ENCODE measurements around the gene DERL3.

Gene DERL3

GRCh38 chr22:23831261-23831660 lies 7.5 kb downstream of the DERL3 start:
- no peak for DNase-seq

DNA sequence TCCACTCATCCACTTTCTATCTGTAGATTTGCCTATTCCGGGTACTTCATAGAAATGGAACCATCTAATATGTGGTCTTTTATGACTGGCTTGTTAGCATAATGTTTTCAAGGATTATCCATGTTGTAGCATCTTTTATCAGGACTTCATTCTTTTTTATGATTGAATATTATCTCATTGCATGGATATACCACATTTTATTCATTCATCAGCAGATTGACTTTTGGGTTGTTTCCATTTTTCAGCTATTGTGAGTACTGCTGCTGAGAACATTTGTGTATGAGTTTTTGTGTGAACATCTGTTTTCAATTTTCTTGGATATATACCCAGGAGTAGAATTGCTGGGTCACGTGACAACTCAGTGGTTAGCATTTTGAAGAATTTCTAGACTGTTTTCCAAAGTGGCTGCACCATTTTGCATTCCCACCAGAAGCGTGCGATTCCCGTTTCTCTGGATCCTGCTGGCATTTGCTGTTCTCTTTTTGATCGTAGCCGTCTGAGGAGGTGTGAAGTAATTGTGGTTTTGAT lies 8.9 kb downstream of the DERL3 start:
- DNase-seq, result no peak

- DNase-seq, result no peak
Measured at GRCh38 chr22:23828800-23829680, 9.8 kb downstream of the DERL3 start.

DNA sequence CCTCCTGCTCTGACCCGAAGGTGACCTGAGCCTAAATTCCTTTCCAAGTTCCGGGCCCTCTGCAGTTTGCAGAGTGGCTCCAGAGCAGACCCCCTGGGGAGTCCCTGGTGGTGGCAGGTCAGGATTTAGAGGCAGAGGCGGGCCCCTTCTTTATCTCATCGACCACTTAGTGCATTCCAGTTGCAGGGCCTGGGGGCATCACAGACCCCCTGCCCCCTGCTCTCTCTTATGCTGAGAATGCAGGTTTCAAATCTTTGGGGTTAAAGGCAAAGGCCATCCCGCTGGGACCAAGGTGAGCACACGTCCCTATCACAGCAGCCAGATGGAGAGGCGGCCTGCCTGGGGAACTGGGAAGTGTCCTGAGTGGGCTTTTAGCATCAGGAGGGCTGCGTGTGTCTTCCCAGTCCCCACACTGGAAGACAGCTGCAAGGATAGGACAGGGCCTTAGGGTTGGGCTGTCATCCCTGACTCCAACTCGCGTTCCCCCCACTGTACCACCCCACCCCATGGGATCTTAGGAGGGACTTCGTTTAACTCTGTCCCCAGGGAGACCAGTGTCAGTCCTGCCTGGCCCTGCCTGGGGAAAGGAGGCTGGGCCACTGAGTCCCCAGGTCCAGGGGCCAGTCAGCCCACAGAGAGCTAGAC lies 11.3 kb downstream of the DERL3 start:
- DNase-seq, result no peak

DNA sequence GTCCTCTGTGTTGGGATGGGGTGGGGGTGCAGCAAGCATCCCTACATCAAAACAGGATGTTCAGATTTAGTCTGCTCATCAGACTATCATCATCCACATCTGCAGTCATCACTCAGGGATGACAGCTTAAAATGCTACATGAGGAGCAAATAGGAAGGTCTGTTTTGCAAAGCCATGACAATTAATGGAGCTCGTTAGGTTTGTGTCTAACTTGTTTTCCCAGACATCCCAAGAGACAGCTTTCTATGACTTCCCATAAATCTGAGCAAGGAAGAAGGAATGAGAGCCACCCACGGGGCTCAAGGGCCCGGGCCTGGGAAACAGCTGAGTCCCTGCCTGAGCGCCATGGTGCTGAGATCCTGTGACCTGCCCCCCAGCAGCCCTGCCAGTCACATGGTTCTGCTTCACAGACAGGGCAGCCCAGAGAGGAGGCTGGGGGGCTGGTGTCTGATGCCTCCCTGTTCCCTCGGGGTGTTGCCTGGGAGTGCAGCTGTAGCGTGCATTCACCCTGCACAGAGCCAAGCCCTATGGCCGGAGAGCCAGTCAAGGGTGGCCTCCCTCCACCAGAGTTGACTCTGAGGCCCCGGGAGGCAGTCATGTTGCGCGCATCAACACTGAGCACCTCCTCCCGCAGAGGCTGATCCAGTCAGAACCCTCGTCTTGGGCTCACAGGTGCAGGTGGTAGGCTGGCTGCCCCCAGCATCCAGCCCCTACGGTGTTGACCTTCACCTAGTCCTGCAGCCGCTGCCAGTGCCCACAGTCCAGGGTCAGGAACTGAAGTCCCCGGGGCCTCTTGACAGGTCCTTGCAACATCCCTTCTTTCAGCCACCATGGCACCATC lies 12.1 kb downstream of the DERL3 start:
- DNase-seq, result no peak

GRCh38 chr22:23825246-23825905 lies 13.4 kb downstream of the DERL3 start:
- no peak for DNase-seq

DNA sequence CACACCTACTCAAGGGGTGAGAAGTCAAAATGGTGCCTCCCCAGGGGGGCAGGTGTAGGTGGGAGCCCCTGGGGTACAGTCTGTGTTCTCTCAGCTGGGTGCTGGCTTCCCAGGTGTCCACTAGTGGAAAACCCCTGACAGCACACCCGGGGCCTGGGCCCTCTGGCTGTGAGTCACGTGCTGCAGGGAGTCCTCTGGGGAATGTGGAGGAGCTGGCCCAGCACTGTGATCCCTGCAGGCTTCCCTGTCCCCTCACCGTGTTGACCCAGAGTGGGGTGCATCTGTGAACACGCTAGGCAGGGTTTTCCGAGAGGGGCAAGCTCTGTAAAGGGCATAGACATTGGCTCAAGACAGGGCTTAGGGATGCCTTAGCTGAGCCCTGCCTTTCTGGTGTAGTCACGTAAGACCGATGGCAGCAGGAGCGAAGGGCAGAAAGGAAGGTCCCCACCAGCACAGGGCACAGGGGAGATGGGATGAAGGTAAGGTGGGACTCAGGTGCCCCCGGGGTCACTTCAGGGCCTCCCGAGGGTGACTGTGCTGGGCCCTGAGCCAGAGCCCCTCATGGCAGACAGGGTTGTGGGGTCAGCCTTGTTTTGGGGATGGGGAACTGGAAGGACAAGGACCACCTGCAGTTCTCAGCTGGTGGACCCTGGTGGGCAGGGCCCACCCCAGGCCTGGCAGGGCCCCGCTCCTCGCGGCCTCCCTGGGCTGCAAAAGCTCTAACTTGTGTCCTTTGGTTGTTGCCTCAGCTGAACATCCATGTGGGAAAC lies 14.1 kb downstream of the DERL3 start:
- no peak for DNase-seq

- DNase-seq, result no peak
Measured at GRCh38 chr22:23823331-23823791, 15.4 kb downstream of the DERL3 start.

- no peak for DNase-seq
Measured at GRCh38 chr22:23822101-23822671, 16.6 kb downstream of the DERL3 start.

DNA sequence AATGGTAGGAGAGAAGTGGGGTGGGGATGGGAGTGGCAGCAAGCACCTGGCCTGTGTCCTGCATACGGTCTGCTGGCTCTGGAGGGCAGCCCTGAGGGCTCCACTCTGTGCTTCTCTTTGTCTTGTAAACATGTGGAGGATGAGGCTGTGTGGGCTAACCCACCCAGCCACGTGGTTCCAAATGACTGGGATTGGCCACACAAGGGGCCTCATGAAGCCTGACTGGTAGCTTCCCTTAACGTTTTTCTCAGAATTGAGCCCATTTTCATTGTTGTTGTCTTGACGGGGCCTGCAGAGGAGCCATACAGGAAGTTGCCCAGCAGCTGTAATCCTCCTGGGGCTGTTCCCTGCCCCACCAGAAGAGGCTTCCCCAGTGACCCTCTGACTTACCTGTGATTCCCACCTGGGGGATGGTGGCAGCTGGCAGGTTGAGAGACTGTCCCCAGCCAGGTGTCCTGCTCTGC lies 18.0 kb downstream of the DERL3 start:
- DNase-seq, result no peak

DNA sequence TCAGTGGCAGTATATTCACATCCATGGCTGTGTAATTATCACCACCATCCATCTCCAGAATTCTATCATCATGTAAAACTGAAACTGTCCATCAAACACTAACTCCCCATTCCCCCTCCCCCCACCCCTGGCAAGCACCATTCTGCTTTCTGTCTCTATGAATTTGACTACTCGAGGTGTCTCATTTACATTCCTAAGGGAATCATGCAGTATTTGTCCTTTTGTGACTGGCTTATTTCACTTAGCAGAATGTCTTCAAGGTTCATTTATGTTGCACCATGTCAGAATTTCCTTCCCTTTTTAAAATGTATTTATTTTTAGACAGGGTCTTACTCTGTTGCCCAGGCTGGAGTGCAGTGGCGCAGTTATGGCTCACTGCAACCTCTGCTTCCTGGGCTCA lies 20.3 kb downstream of the DERL3 start:
- no peak for DNase-seq

GRCh38 chr22:23817146-23817545 lies 21.7 kb downstream of the DERL3 start:
- no peak for DNase-seq

GRCh38 chr22:23816156-23816976 lies 22.4 kb downstream of the DERL3 start:
- no peak for DNase-seq

- no peak for DNase-seq
Measured at GRCh38 chr22:23815541-23816155, 23.2 kb downstream of the DERL3 start.

GRCh38 chr22:23812378-23812777 lies 26.4 kb downstream of the DERL3 start:
- DNase-seq, result no peak

DNA sequence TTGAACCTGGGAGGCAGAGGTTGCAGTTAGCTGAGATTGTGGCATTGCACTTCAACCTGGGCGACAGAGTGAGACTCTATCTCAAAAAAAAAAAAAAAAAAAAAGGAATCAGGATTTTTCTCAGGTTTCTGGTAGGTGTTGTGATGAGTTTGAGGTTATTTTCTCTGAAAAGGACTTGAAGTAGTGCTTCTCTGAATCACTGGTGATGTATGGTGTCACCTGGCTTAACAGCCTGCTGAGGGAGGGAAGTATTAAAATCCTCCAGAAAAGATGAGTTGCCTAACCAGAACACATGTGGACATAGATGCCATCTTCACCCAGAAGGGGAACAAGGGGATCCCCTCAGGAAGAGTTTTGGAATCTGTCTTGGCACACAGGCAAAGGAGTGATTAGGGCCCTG lies 32.0 kb downstream of the DERL3 start:
- DNase-seq, result no peak

DNA sequence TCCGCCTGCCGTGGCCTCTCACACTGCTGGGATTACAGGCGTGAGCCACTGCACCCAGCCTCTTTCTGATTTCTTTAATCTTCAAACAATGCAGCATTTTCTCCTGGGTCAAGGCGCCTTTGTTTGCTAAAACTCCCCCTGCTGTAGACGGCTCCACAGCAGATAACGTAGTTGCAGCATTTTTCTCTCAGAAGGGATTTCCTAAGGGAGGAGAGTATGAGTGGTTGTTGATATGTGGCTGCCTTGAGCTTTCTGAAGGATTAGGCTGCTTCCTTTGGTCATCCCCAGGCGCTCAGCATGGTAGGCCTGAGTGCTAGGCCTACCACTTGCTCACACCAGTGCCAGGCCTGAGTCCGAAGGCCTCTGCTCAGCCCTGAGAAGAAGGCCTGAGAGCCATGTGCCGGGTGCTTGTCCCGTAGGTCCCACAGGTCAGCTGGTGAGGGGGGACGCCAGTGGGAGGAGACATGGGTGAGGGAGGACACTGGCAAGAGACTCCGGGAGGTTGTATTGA lies 34.0 kb downstream of the DERL3 start:
- DNase-seq, result no peak

GRCh38 chr22:23803001-23803819 lies 35.6 kb downstream of the DERL3 start:
- DNase-seq, result no peak

Data from retina (tissue), 1 donor.